OCI-LY3 (cell line): ENCODE data around the gene CDK4.

Source experiments
- EZH2phosphoT487 ChIP-seq: fragments of 200-600 bp; shearing (Covaris generic); IDR thresholded peaks from 2 replicates; pipeline ENCODE4 v1.6.1; 2018; ENCODE audit warnings: antibody characterized with exemption, mixed run types, low read depth
- TF ChIP-seq, protein P1 (sequence below): fragments of 200-600, 300-600 bp; sonication (generic); IDR thresholded peaks from 2 replicates; pipeline ENCODE4 v1.5.1; 2014; ENCODE audit warnings: antibody characterized with exemption, low read length, low read depth

DNA sequence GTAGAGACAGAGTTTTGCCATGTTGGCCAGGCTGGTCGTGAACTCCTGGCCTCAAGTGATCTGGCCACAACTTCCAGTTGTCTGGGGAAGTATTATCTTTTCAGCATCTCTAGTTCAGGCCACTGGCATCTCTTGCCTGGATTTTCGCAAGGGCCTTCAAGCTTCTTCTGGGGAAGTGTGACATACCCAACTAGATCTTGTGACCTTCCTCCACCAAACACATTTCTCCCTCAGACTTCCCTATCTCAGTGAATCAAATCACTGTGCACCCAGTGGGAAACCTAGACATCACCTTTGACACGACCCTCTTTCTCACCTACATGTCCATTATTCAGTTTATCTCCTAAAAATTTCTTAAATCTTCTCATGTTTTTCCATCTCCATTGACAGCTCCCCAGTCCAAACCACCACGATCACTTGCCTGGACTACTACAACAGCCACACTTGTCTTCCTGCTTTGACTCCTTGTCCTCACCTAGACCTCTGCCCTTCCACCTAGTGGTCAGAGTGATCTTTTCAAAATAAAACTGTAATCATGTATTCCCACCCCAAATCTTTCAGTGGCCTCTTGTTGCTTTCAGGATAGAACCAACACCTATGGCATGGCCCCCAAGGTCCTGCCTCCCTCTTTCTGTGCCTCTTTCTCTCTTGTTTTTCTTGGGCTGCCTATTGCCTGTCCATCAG is 23.6 kb upstream of the CDK4 start:
- TF ChIP-seq, protein P1, sequence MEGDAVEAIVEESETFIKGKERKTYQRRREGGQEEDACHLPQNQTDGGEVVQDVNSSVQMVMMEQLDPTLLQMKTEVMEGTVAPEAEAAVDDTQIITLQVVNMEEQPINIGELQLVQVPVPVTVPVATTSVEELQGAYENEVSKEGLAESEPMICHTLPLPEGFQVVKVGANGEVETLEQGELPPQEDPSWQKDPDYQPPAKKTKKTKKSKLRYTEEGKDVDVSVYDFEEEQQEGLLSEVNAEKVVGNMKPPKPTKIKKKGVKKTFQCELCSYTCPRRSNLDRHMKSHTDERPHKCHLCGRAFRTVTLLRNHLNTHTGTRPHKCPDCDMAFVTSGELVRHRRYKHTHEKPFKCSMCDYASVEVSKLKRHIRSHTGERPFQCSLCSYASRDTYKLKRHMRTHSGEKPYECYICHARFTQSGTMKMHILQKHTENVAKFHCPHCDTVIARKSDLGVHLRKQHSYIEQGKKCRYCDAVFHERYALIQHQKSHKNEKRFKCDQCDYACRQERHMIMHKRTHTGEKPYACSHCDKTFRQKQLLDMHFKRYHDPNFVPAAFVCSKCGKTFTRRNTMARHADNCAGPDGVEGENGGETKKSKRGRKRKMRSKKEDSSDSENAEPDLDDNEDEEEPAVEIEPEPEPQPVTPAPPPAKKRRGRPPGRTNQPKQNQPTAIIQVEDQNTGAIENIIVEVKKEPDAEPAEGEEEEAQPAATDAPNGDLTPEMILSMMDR: no peak
- no peak for TF ChIP-seq EZH2phosphoT487
